Stimulated activated CD4-positive, alpha-beta T cell treated with anti-CD3 and anti-CD28 coated beads, Interleukin-12 subunit alpha, Interleukin-12 subunit beta, amount 100 ng/mL, for 24 hours (primary cell): Measurements from ENCODE around the gene C6.

Experiments used
- DNase-seq, 2 experiments: peaks; one replicate each; pipeline ENCODE4 v3.0.0-alpha.2; 2020; ENCODE audit warnings: low read depth in 2 of 2

Gene C6

DNA sequence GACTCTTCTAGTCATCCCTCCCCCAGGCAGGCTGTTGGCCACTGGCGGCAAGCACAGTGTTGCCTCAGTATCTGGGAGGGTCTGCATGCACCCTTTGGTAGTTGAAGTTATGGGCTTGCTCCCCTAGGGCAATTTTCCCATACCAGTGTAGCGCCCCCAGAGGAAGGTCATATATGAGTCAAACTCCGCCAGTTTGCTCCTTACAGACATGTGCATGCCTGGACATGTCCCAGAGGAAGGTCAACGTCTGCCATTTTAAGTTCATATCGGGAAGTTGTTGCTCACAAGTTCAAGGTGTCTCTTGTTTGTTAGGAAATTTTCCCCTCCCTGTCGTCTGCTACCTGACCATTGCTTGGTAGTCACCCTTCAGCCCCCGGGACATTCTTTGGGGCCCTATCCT is 90.9 kb downstream of the C6 start:
- DNase-seq: no peak

DNA sequence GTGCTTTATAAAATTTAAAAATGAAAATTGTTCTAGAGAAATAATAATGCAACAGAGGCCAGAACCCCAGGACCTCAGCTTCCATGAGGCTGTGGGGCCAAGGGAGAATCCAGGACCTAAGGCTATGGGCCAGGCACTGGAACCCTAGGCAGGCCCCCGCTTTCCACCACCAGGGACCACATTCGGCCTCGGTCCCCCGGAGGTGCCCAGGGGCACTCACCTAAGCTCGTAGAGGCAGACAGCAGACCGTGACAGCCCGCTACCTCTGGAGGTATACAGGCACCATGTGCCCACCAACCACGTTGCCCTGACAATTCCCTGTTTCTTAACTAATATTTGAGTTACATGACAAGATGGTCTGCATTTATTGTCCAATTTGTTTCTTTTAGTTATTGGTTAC is 92.7 kb downstream of the C6 start:
- no peak for DNase-seq

- no peak for DNase-seq
Observed at GRCh38 chr5:41118177-41118576, 95.2 kb downstream of the C6 start.

GRCh38 chr5:41115281-41115680 is 98.1 kb downstream of the C6 start:
- no peak for DNase-seq

- DNase-seq: no peak
Observed at GRCh38 chr5:41112486-41113455, 100.6 kb downstream of the C6 start.

GRCh38 chr5:41109186-41109585 is 104.1 kb downstream of the C6 start:
- DNase-seq: no peak

- DNase-seq: no peak
Observed at GRCh38 chr5:41102341-41102740, 111.0 kb downstream of the C6 start.

- DNase-seq: no peak
Observed at GRCh38 chr5:41097642-41098041, 115.7 kb downstream of the C6 start.

DNA sequence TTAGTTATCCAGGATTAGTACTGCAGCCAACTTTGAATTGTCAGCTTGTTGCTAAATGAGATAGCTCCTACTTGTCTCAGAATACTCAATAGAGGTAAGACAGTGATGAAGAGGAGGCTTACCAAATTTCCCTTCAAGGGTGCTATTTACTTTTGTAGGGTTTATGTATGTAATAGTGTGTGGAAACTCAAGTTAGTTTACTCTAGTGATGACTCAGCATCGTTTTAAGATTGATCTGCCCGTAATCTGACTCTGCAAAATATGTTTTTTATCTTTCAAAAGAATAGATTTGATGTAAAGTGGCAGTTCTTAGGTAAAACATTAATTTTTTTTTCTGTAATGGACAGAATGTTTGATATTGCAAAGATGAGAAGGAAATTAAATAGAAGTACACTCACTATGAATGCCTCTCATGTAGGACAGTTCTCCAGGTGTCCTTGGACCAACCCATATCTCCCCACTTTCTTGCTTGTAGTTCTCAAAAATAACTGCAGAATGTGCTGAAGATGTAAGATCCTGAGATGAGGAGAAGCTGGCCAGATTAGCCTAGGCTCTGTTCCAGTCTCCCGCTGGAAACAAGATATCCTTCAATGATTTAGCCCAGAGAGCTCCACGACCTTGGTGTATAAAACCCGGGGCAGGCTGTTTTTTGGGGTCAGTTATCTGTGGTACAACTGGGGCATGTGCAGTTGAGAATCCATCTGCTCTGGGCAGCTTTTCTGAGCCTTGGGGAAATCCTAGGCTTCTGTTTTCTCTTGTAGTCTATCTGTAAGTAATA is 117.8 kb downstream of the C6 start:
- DNase-seq: no peak

DNA sequence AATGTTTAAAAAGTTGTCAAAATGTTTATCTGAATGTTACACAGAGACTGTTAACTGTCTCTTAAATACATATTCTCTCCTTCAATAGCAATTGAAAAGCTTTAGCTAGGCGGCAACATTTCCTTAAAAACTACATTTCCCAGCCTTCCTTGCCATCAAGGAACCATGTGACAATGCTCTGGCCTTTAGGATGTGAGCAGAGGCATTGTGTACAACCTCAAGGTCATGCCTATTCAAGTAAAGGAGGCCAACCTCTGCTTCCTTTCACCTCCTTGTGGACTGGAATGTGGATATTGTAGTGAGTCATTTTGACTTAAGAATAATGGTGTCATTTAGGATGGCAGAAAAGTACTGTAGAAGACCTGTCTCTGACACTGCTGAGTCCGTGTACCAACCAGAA is 118.5 kb downstream of the C6 start:
- DNase-seq: no peak

DNA sequence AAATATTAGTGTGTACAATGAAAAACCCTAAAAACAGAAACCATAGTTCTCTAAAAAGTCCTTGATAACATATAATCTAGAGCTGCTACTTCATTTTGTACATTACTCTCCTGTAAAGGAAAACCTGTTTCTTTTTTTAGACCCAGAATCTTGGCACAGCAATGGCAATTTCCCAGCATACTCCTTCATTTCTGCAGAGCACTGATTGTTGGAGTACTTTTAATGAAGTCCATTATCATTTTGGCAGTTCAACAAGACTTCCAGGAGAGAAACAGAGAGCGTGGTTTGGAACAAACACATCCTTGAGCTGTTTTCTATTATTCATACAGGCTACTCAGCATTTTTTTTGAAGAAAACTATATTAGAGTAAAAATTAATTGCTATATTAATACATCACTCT is 119.5 kb downstream of the C6 start:
- DNase-seq: no peak
